Raji (cell line): Measurements from ENCODE around the gene L2HGDH.

ENCODE experiments used
- POLR2A ChIP-seq: IDR thresholded peaks from 2 replicates; pipeline ENCODE4 v1.6.1; 2011; ENCODE audit warnings: low read depth, low read length, control low read depth; ENCODE audit not compliant: insufficient read depth

Gene L2HGDH

GRCh38 chr14:50344116-50344775 lies 32.2 kb upstream of the L2HGDH start:
- TF ChIP-seq POLR2A = no peak

GRCh38 chr14:50343434-50343833 lies 31.4 kb upstream of the L2HGDH start:
- no peak for TF ChIP-seq POLR2A

- TF ChIP-seq POLR2A = no peak
Measured at GRCh38 chr14:50342221-50343078, 30.4 kb upstream of the L2HGDH start.

- TF ChIP-seq POLR2A = no peak
Measured at GRCh38 chr14:50340963-50341362, 28.9 kb upstream of the L2HGDH start.

GRCh38 chr14:50340045-50340444 lies 28.0 kb upstream of the L2HGDH start:
- no peak for TF ChIP-seq POLR2A

- TF ChIP-seq POLR2A = no peak
Measured at GRCh38 chr14:50339178-50339804, 27.3 kb upstream of the L2HGDH start.

- no peak for TF ChIP-seq POLR2A
Measured at GRCh38 chr14:50338587-50338986, 26.6 kb upstream of the L2HGDH start.

- TF ChIP-seq POLR2A = no peak
Measured at GRCh38 chr14:50335989-50336824, 24.2 kb upstream of the L2HGDH start.

GRCh38 chr14:50335389-50335788 lies 23.4 kb upstream of the L2HGDH start:
- no peak for TF ChIP-seq POLR2A

GRCh38 chr14:50334211-50334610 lies 22.2 kb upstream of the L2HGDH start:
- TF ChIP-seq POLR2A = no peak

- TF ChIP-seq POLR2A = no peak
Measured at GRCh38 chr14:50333014-50333509, 21.0 kb upstream of the L2HGDH start.

- no peak for TF ChIP-seq POLR2A
Measured at GRCh38 chr14:50331596-50331995, 19.6 kb upstream of the L2HGDH start.

- TF ChIP-seq POLR2A = no peak; the same call in 1 of the 2 replicates
Measured at GRCh38 chr14:50321009-50321660, 9.1 kb upstream of the L2HGDH start.

- TF ChIP-seq POLR2A = peak; percentile 4; the same call in 1 of the 2 replicates
Measured at GRCh38 chr14:50320283-50320682, 8.3 kb upstream of the L2HGDH start.
